Eye (tissue), 1 donor: ENCODE data around the gene FAM228B.
"Not testable (repeated sequence)": the region's sequence is repeated elsewhere in the genome, so short reads cannot be mapped to it uniquely, and the experiment has no call there.

Experiments used
- DNase-seq: peaks from one replicate; pipeline ENCODE4 v3.0.0-alpha.2; 2015

FAM228B gene

DNA sequence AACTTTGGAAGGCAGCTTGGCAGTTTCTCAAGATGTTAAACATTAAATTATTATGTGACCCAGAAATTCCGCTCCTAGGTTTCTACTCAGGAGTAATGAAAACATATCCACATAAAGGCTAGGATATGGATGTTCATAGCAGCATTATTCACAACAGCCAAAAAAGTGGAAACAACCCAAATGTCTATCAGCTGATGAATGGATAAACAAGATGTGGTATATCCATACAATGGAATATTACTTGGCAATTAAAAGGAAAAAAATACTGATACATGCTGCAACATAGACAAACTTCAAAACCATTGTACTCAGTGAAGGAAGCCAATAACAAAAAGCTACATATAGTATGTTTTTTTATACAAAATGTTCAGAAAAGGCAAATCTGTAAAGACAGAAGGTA is 39.2 kb downstream of the FAM228B start:
- DNase-seq, result no peak

- DNase-seq, result no peak
Measured at GRCh38 chr2:24163186-24163585, 39.9 kb downstream of the FAM228B start.

- no peak for DNase-seq
Measured at GRCh38 chr2:24163601-24164000, 40.3 kb downstream of the FAM228B start.

- DNase-seq, result no peak
Measured at GRCh38 chr2:24164416-24164973, 41.2 kb downstream of the FAM228B start.

- no peak for DNase-seq
Measured at GRCh38 chr2:24169023-24169422, 45.8 kb downstream of the FAM228B start.

GRCh38 chr2:24174851-24175277 is 51.6 kb downstream of the FAM228B start, which contains the start of gene FAM228A:
FAM228A (plus strand) TSS chr2:24175053; CDS start chr2:24175481, 428 bp downstream.
- DNase-seq, result no peak

DNA sequence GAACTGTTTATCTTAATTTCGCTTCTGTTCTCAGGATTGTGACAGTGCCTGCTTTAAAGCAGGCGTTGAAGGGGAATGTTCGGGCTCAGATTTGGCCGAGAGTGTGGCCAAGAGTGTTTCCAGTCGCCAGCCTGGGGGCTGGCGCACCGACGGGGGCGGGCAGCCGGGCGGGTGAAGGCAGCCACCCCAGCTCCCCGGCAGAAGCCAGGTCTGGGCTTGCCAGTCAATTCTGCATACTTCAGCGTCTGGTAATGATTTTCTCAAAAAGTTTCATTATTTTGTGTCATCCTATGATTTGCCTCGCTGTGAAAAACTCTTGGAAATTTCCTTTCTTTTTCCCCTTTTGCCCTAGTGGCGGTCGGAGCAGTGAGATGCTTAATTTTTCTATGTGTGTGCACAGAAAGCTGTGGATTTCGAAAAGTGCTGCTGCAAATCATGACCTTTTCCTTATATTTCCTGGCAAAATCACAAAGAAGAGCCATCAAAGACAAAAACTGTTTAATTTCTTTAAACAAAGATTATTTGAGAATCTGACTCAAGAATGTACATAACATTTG is 52.4 kb downstream of the FAM228B start:
- no peak for DNase-seq

DNA sequence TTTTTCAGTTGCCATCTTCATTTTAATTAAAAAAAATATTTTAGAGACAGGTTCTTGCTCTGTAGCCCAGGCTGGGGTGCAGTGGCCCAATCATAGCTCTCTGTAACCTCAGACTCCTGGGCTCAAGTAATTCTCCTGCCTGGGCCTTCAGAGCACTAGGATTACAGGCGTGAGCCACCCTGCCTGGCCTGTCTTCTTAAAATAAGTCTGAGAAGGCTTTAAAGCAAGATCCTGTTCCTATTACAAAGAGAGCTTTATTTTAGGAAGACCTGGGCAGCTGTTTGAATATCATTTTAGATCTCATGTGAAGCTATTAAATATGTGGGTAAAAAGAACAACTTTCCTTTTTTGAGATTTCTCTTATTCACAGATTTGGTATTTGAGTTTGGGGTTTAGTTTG is 53.1 kb downstream of the FAM228B start:
- no peak for DNase-seq

- no peak for DNase-seq
Measured at GRCh38 chr2:24179683-24180082, 56.4 kb downstream of the FAM228B start.

- DNase-seq, result peak; percentile 48
Measured at GRCh38 chr2:24181849-24182248, 58.6 kb downstream of the FAM228B start.

GRCh38 chr2:24182507-24182906 is 59.2 kb downstream of the FAM228B start:
- DNase-seq, result no peak

GRCh38 chr2:24183366-24184069 is 60.2 kb downstream of the FAM228B start:
- DNase-seq, result no peak

DNA sequence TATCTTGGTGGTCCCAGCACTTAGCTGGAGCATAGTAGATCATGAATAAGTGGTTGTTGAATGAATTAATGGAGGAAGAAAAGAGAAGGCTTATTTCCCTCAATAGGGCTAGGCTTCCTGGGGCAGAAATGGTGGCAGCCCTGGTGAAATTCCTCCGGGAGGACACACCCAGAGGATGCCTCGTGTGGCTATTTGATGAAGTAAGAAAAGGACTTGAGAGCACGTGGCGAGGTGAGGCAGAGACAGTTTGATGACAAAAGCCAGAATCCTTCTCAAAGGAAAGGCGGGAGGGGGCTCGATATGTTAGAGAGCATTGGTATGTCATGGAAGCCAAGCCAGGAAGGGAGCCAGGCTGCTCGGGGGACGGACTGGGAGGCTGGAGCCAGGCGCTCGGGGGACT is 66.3 kb downstream of the FAM228B start:
- DNase-seq, result no peak

DNA sequence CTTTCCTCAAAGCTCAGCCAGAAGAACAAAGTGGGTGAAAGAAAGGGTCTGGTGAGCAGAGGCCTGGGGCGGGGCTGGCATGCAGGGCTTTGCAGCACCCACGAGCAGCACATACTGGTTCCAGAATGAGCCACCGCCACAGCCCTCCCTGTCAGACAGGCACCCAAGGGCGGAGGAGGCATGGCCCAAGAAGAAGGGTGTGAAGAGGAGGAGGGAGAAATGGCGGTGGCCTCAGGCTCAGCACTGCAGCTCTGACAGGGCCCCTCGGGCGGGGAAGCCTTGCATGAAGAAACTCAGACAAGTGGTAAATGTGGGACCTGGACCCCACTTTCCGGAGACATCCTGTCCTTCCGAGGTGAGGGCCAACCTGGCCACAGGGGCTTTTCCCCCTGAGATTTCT is 67.2 kb downstream of the FAM228B start:
- no peak for DNase-seq

GRCh38 chr2:24191156-24191555 is 67.9 kb downstream of the FAM228B start:
- no peak for DNase-seq

DNA sequence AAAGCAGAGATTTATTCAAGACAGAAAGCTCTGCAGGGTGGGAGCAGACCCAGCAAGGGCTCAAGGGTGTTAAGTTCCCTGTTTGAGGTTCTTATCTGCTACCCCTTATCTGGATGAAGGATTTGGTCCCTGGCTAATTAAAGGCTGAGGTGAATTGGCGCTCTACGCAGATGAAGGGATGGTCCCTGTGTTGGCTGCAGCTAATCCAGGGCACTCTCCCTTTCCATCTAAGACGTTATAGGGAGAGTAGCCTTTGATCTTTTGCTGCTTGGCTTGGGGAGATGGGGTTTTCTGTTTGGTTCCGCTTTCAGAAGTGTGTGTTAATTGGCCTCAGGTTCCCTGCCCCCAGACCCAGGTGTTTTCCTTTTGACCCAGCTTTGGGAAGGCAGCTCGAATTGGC is 68.6 kb downstream of the FAM228B start:
- DNase-seq, result no peak

GRCh38 chr2:24197213-24197612 is 73.9 kb downstream of the FAM228B start:
- DNase-seq, result not testable (repeated sequence)

- no peak for DNase-seq
Measured at GRCh38 chr2:24199968-24200590, 76.8 kb downstream of the FAM228B start.

GRCh38 chr2:24200799-24201198 is 77.5 kb downstream of the FAM228B start:
- no peak for DNase-seq

DNA sequence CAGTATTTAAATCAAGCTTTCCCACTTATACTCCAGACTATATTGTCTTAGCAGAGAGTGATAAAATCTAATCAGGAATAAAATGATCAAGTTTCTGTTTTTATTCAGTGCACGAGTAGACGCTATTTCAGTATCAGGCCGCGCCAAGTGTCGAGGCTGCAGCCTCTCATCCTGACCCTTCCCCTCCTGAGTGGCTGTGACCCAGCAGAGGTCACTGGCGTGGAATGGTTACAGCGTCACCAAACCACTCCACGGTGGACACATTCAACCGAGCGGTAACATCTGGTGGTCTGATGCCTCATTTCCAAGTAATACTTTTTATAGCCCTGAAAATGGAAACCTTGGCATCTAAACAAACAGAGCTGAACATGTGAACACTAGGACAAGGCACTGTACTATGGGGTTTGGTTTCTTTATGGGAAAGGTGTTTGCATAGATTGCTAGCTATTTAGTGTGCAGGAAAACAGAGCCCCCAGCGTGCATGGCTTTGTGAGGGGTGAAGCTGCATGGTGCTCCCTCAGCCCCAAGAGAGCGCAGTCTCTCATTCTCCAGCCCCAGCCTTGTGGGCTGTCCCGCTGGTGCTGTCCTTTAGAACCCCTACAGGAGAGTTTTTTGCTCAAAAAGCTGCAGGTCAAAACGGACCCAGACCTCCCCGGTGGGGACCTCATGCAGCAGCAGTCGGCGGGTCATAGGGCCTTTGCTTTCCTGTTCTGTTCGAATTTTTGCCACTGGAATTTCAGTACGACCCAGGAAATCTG is 79.9 kb downstream of the FAM228B start:
- no peak for DNase-seq

DNA sequence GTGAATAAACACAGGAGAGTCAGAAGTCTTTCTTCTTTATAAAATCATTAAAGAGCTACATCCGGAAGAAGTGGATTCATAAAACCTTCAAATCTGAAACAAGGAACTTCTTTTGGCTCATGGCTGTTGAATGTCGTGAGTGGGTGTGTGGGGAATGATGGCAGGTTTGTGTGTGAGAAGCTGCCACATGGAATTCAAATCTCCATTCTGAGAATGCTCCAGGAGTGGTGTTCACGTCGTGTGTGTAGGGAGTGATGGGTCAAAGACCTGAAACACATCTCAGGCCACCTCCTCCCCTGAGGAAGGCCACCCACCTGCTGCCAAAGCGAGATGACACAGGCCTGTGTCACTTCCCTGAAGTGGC is 80.5 kb downstream of the FAM228B start:
- DNase-seq, result no peak

DNA sequence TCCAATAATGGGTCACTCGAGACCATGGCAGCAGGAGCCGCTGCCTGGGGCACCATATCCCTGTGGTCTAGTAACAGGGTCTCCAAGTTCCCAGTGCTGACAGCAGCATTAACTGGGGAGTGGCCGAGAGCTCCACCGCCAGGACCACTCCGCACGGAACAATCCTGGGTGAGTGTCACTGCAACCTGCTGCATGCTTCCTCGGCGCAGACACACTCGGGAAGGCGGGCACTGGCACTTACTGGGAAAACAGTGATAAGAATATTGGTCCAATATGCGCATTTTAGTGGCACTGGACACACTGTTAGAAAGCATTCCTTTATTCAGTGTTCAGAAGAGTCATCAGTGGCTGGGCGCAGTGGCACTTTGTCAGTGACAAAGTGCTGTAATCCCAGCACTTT is 81.2 kb downstream of the FAM228B start:
- no peak for DNase-seq

DNA sequence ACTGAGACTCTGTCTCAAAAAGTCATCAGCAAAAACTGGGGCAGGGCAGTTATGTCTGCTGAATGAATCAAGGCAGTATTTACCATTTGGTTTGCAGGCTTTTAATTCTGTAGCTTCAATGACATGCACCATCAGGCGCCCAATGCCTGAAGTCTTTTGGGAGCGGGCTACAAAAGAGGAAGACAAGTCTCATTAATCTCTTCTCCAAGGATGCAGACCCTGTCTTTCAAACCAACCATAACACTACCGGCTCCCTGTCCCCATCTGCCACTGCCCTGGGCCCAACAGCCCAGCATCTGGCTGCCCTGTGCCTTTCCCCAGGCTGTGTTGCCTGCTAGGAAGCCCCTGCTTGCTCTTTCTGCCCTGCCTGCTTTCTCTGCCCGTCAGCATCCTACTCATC is 81.9 kb downstream of the FAM228B start:
- no peak for DNase-seq
